Left ventricle myocardium inferior (tissue), 1 donor: ENCODE data around the gene DPH6. TPM values are rescaled to one million over a fixed set of nuclear protein-coding genes. Genes with fewer than 3 reads are reported as not detected.

Experiments used
- DNase-seq: peaks from one replicate; pipeline ENCODE4 v3.0.0-alpha.2; 2020
- H3K27ac ChIP-seq: fragments of 200-600 bp; replicated peaks from 2 replicates; pipeline ENCODE4 v1.8.0; 2021
- H3K27me3 ChIP-seq: fragments of 200-600 bp; 2 replicates; pipeline ENCODE4 v1.8.0; 2021; ENCODE audit warnings: low read depth
- H3K36me3 ChIP-seq: fragments of 200-600 bp; 2 replicates; pipeline ENCODE4 v1.8.0; 2021
- H3K4me1 ChIP-seq: fragments of 200-600 bp; 2 replicates; pipeline ENCODE4 v1.8.0; 2021
- H3K4me3 ChIP-seq: fragments of 200-600 bp; 2 replicates; pipeline ENCODE4 v1.8.0; 2021; ENCODE audit warnings: mild to moderate bottlenecking, moderate library complexity
- H3K9me3 ChIP-seq: fragments of 200-600 bp; replicated peaks from 2 replicates; pipeline ENCODE4 v1.8.0; 2021
- intact Hi-C: fragments of 100-400 bp; cut with micrococcal nuclease; formaldehyde crosslinking; loops from one replicate; pipeline ENCODE4 v1.11.0; 2022
- total RNA-seq: library from RNA; stranded (reverse); fragmentation: NEBNext Ultra II Directional; extraction: Animal tissue kit (Norgen Biotek cat#: 25700); gene quantifications from one replicate; pipeline ENCODE4 v1.2.1, GENCODE V29; 2021
- TF ChIP-seq, protein P1 (sequence below): fragments of 200-600 bp; IDR thresholded peaks from 2 replicates; pipeline ENCODE4 v1.8.0; 2021; ENCODE audit warnings: antibody characterized with exemption, mild to moderate bottlenecking, borderline replicate concordance
- donor health status: DM: no; HTN: yes; CAD: no; lungs with severe emphysema.

DPH6 gene
- total RNA-seq, 1 donor from 2014 or later: 13.9 TPM

DNA sequence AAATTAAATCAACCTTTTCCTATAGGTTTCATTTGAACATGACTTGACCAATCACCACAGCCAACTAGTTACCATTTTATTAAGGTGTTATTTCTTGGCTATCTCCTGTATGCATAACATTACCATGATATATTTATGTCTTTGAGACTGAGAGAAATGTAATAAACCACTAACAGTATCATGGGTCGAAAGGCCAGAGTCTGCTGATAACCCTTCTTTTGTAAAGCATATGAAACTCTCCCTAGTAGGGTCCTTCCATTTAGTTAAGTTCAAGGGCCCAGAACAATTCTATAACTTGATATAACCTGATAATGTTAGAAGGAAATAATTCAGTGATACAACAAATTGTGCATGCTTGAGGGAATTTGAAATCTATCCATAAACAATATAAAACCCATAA lies 14.3 kb upstream of the DPH6 start:
- no peak for DNase-seq
- Histone ChIP-seq H3K27ac (no peak overlapping the region), H3K36me3 (no peaks in the 10 kb centered on the region), H3K27me3 (no peaks in the 10 kb centered on the region), H3K4me3 (no peak overlapping the region), H3K9me3 (no peaks in the 10 kb centered on the region), H3K4me1 (peaks cover 17% of the 10 kb centered on the region)
- intact Hi-C loops: no loop called here
- TF ChIP-seq, protein P1, sequence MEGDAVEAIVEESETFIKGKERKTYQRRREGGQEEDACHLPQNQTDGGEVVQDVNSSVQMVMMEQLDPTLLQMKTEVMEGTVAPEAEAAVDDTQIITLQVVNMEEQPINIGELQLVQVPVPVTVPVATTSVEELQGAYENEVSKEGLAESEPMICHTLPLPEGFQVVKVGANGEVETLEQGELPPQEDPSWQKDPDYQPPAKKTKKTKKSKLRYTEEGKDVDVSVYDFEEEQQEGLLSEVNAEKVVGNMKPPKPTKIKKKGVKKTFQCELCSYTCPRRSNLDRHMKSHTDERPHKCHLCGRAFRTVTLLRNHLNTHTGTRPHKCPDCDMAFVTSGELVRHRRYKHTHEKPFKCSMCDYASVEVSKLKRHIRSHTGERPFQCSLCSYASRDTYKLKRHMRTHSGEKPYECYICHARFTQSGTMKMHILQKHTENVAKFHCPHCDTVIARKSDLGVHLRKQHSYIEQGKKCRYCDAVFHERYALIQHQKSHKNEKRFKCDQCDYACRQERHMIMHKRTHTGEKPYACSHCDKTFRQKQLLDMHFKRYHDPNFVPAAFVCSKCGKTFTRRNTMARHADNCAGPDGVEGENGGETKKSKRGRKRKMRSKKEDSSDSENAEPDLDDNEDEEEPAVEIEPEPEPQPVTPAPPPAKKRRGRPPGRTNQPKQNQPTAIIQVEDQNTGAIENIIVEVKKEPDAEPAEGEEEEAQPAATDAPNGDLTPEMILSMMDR: no peak

DNA sequence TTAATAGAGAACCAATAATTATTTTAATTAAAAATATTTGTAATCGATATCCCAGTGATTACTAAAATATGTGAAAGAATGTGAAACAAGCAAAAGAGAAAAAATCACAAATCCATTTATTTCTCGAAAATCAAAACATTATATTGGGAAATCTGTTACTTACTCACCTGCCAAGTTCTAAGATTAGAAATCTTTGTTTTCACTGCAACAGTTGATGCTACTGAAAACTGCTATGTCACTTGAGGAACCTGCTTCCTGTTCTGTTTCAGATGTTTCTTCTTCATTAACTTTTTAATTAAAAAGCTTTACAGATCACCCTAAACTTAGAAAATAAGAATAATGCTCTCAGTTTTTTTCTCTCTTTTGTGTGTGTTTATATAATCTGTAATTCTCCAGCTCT lies 13.7 kb upstream of the DPH6 start:
- Histone ChIP-seq H3K36me3 (no peaks in the 10 kb centered on the region), H3K27ac (no peak overlapping the region), H3K9me3 (no peaks in the 10 kb centered on the region), H3K4me1 (peaks cover 17% of the 10 kb centered on the region), H3K27me3 (no peaks in the 10 kb centered on the region), H3K4me3 (no peak overlapping the region)
- TF ChIP-seq, protein P1: no peak
- DNase-seq: no peak
- intact Hi-C loops: no loop called here

DNA sequence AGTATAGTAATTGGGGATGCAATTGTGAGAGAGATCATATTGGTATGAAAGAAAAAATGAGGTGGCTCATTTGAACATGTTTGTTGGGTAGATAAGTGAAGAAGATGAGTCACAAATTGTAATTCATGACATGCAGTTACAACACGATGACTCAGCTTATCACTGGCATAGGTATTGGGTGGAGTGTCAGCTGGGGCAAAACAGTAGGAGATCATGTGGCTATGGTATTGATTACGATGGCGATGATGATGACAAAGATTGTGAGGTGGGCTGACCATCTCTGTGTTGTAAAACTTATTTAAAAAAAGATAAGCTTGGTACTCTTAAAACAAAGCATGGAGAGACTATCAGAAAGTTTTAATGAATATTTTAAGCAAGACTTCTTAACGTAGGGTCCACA lies 11.6 kb upstream of the DPH6 start:
- H3K4me1 ChIP-seq: peaks cover 17% of the 10 kb centered on the region
- TF ChIP-seq, protein P1: no peak
- DNase-seq: no peak
- H3K9me3 ChIP-seq: no peaks in the 10 kb centered on the region
- no peaks in the 10 kb centered on the region for H3K27me3 ChIP-seq
- intact Hi-C loops: no loop called here
- no peaks in the 10 kb centered on the region for H3K36me3 ChIP-seq
- H3K4me3 ChIP-seq: no peak overlapping the region
- H3K27ac ChIP-seq: no peak overlapping the region

DNA sequence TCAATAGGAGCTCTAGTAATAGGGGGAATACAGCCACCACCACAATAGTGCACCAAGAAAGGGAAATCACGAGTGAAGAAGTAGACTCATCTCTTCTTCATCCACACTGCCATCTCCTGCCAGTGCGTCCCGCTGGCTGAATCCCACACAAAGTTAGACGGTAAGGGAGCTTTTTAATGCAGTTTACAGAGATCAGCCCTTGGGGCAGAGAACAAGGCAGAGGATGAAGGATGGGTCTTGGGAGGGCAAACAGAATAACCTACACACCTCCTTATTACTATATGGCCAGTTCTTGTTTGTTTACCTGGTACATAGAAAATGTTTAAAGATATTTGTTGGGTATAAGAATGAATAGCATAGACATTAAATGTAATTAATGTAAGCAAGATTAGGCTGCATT lies 11.0 kb upstream of the DPH6 start:
- no peak overlapping the region for H3K27ac ChIP-seq
- intact Hi-C loops: no loop called here
- DNase-seq: no peak
- no peaks in the 10 kb centered on the region for H3K9me3 ChIP-seq
- peaks cover 17% of the 10 kb centered on the region for H3K4me1 ChIP-seq
- no peaks in the 10 kb centered on the region for H3K36me3 ChIP-seq
- no peaks in the 10 kb centered on the region for H3K27me3 ChIP-seq
- no peak overlapping the region for H3K4me3 ChIP-seq
- TF ChIP-seq, protein P1: no peak

DNA sequence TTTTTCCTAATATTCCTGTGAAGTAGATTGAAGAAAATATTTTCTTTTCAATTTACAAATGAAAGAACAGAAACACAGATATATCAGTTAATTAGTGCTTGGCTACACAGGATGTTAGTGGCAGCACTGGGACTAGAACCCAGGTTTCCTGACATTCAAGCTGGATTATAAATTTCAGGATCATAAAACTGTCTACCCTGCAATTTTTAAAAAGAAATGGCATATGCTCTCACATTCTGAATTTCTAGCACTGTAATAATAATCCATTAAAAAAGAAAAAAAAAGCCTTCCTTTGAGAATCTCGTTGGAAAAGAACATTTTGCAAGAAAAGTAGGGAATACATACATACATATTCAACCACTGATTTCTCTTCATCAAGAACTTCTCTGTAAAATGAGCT lies 9.3 kb upstream of the DPH6 start:
- Histone ChIP-seq H3K36me3 (no peaks in the 10 kb centered on the region), H3K4me1 (peaks cover 23% of the 10 kb centered on the region), H3K4me3 (no peak overlapping the region), H3K9me3 (no peaks in the 10 kb centered on the region), H3K27ac (no peak overlapping the region), H3K27me3 (no peaks in the 10 kb centered on the region)
- intact Hi-C loops: no loop called here
- no peak for DNase-seq
- TF ChIP-seq, protein P1: no peak

DNA sequence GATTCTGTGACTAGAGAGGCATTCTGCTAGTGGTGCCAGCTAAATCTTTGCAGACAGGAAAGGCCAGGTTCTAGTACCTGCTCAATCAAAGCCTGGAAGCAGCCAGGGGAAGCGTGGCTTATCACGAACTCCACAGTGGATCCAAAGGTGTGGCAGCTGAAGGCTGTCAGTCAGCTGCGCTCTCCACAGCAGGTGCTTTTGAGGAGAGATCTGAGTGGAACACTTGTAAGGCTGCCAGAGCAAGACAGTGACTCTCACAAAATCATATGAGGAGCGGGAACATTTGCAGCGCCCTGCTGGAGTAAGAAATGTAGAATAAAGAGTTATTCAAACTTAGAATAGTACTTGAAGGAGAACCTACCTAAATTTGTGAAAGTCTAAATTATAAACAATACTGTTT lies 5.0 kb upstream of the DPH6 start:
- intact Hi-C loops: no loop called here
- DNase-seq: no peak
- H3K36me3 ChIP-seq: no peaks in the 10 kb centered on the region
- H3K9me3 ChIP-seq: no peaks in the 10 kb centered on the region
- TF ChIP-seq, protein P1: no peak
- H3K27me3 ChIP-seq: no peaks in the 10 kb centered on the region
- no peak overlapping the region for H3K4me3 ChIP-seq
- H3K4me1 ChIP-seq: peaks cover 31% of the 10 kb centered on the region
- no peak overlapping the region for H3K27ac ChIP-seq
